ENCODE measurements around the gene CHN2.

CHN2 gene

DNA sequence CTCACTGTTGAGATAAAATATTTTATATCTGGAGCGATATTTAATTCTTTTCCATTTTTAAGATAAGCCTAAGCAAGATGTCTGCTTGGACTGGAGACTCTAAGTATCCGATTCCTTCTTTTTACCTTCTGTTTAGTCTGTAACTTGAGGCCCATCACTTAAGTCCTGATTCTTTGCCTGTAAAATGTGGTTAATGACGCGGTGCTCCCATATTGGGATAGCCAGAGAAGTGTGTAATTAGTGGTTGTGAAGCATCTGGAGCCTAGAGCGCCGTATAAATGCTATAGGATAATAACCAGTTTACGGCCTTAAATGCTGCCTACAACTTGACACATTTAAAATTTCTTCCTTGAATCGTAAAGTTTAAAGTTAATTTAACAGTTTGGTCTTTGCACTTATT, 132.9 kb downstream of the CHN2 start:
- Histone ChIP-seq H3K4me1 (ENCODE audit: control insufficient read depth, insufficient read depth, low read length) (peaks cover 7% of the 10 kb centered on the region; the same call in 1 of the 2 replicates), H3K36me3 (ENCODE audit: control insufficient read depth, insufficient read depth, low read length) (no peaks in the 10 kb centered on the region), H3K4me3 (ENCODE audit: low read depth, low read length) (no peak overlapping the region), H3K9me3 (ENCODE audit: control insufficient read depth, insufficient read depth, low read length) (no peaks in the 10 kb centered on the region), H3K27me3 (ENCODE audit: control insufficient read depth, insufficient read depth, low read length) (no peaks in the 10 kb centered on the region), H3K9ac (ENCODE audit: low read depth, low read length) (no peak overlapping the region), H3K27ac (ENCODE audit: low read depth, low read length) (no peak overlapping the region)

DNA sequence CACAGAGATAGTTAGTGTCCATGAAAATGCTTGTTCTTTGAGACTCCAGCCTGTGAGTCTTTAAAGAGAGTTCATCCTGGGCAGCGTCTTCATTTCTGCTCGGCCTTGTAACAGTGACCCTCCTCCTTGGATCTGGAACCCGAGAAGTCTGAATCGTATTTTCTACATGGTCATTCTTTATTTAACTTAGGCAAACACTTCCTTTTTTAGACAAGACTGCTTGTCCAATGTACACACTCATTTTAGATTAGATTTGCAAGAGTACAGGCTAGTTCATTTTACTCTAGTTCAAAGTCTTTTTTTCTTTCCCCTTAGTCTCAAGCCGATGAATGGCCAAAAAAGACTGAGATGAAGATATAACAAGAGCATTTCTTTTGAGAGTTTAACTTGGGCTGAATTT, 133.5 kb downstream of the CHN2 start:
- peaks cover 7% of the 10 kb centered on the region; the same call in 1 of the 2 replicates for H3K4me1 ChIP-seq (ENCODE audit: control insufficient read depth, insufficient read depth, low read length)
- no peaks in the 10 kb centered on the region for H3K36me3 ChIP-seq (ENCODE audit: control insufficient read depth, insufficient read depth, low read length)
- H3K4me3 ChIP-seq (ENCODE audit: low read depth, low read length), result no peak overlapping the region
- H3K27me3 ChIP-seq (ENCODE audit: control insufficient read depth, insufficient read depth, low read length), result no peaks in the 10 kb centered on the region
- H3K9me3 ChIP-seq (ENCODE audit: control insufficient read depth, insufficient read depth, low read length), result no peaks in the 10 kb centered on the region
- H3K27ac ChIP-seq (ENCODE audit: low read depth, low read length), result no peak overlapping the region
- H3K9ac ChIP-seq (ENCODE audit: low read depth, low read length), result no peak overlapping the region

DNA sequence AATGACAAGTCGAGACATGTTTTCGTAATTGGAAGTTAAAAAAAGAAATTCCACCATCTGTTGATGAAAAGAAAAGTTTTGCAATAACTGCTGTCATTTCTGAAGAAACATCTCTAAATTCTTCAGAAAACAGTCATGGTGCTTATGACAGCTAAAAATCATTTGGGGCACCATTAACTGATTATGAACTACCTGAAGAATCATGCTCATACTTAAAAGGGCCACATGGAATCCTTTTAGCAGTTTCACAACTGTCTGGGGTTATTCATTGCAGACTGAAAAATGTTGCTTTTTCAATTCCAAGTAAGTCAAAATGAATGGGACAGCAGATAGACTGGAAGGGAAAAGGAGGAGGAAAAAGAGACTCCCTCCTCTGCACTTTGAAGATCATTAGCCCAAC, 134.2 kb downstream of the CHN2 start:
- Histone ChIP-seq H3K4me1 (ENCODE audit: control insufficient read depth, insufficient read depth, low read length) (peaks cover 7% of the 10 kb centered on the region; the same call in 1 of the 2 replicates), H3K27ac (ENCODE audit: low read depth, low read length) (no peak overlapping the region), H3K4me3 (ENCODE audit: low read depth, low read length) (no peak overlapping the region), H3K36me3 (ENCODE audit: control insufficient read depth, insufficient read depth, low read length) (no peaks in the 10 kb centered on the region), H3K27me3 (ENCODE audit: control insufficient read depth, insufficient read depth, low read length) (no peaks in the 10 kb centered on the region), H3K9me3 (ENCODE audit: control insufficient read depth, insufficient read depth, low read length) (no peaks in the 10 kb centered on the region), H3K9ac (ENCODE audit: low read depth, low read length) (no peak overlapping the region)

DNA sequence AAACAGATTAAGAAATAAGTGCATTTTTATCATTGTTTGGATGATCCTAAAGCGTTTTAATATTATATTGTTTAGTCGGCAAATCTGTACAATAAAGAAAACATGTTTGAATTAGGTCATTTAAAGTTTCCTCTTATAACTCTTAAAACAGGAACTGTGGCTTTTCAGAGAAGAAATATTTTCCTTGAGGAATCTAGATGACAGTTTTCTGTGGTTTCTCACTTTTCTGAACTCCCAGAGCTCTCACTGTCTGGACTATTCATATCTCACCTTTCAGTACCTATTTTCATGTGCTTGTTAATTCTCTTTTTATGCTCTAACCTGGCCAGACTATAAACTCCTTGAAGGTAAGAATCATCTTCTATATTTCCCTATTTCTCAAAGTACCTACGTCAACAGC, 135.1 kb downstream of the CHN2 start:
- Histone ChIP-seq H3K27ac (ENCODE audit: low read depth, low read length) (no peak overlapping the region), H3K36me3 (ENCODE audit: control insufficient read depth, insufficient read depth, low read length) (no peaks in the 10 kb centered on the region), H3K9me3 (ENCODE audit: control insufficient read depth, insufficient read depth, low read length) (no peaks in the 10 kb centered on the region), H3K27me3 (ENCODE audit: control insufficient read depth, insufficient read depth, low read length) (no peaks in the 10 kb centered on the region), H3K4me1 (ENCODE audit: control insufficient read depth, insufficient read depth, low read length) (peaks cover 7% of the 10 kb centered on the region; the same call in 1 of the 2 replicates), H3K4me3 (ENCODE audit: low read depth, low read length) (no peak overlapping the region), H3K9ac (ENCODE audit: low read depth, low read length) (no peak overlapping the region)

DNA sequence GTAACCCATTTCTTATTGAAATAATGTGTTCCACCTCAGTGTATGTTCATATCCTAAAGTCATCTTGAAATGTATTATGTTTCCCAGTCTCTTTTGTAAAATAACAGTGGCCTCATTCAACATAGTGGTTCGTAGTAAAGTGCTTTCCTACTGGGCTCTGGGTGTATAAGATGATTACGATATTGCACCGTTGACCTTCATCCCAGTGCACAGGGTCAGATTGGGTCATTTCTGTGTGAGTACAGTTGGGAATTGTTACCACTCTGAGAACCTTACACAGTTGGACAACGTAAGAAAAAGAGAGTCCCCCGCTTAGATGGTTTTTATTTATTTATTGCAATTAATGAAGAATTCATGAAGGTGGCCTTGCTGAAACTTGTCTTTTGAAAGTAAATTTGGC, 135.6 kb downstream of the CHN2 start:
- peaks cover 6% of the 10 kb centered on the region; the same call in 1 of the 2 replicates for H3K4me1 ChIP-seq (ENCODE audit: control insufficient read depth, insufficient read depth, low read length)
- H3K9me3 ChIP-seq (ENCODE audit: control insufficient read depth, insufficient read depth, low read length), result no peaks in the 10 kb centered on the region
- no peak overlapping the region for H3K4me3 ChIP-seq (ENCODE audit: low read depth, low read length)
- H3K36me3 ChIP-seq (ENCODE audit: control insufficient read depth, insufficient read depth, low read length), result no peaks in the 10 kb centered on the region
- H3K9ac ChIP-seq (ENCODE audit: low read depth, low read length), result no peak overlapping the region
- H3K27me3 ChIP-seq (ENCODE audit: control insufficient read depth, insufficient read depth, low read length), result no peaks in the 10 kb centered on the region
- H3K27ac ChIP-seq (ENCODE audit: low read depth, low read length), result no peak overlapping the region

DNA sequence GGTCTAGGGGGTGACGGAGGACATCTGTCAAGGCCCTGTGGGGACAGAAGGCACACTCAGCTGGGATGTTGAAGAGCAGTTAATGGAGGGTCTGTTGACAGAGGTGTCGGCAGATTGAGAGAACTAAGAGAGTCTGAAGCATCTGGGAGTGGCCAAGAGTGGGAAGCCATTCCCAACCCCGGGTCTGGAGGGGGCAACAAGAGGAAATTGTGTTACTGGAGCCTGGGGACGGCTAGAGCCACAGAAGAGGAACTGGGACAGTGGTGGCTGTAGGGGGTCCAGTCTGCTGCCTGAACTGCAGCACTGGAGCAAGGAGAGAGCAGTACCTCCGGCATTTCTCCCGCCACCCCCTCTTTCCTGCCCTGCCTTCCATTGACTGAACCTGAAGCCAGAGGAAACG, 136.6 kb downstream of the CHN2 start:
- no peaks in the 10 kb centered on the region for H3K27me3 ChIP-seq (ENCODE audit: control insufficient read depth, insufficient read depth, low read length)
- H3K9me3 ChIP-seq (ENCODE audit: control insufficient read depth, insufficient read depth, low read length), result no peaks in the 10 kb centered on the region
- no peak overlapping the region for H3K4me3 ChIP-seq (ENCODE audit: low read depth, low read length)
- H3K4me1 ChIP-seq (ENCODE audit: control insufficient read depth, insufficient read depth, low read length), result no peaks in the 10 kb centered on the region
- H3K9ac ChIP-seq (ENCODE audit: low read depth, low read length), result no peak overlapping the region
- H3K36me3 ChIP-seq (ENCODE audit: control insufficient read depth, insufficient read depth, low read length), result no peaks in the 10 kb centered on the region; the same call in 1 of the 2 replicates
- no peak overlapping the region for H3K27ac ChIP-seq (ENCODE audit: low read depth, low read length)

DNA sequence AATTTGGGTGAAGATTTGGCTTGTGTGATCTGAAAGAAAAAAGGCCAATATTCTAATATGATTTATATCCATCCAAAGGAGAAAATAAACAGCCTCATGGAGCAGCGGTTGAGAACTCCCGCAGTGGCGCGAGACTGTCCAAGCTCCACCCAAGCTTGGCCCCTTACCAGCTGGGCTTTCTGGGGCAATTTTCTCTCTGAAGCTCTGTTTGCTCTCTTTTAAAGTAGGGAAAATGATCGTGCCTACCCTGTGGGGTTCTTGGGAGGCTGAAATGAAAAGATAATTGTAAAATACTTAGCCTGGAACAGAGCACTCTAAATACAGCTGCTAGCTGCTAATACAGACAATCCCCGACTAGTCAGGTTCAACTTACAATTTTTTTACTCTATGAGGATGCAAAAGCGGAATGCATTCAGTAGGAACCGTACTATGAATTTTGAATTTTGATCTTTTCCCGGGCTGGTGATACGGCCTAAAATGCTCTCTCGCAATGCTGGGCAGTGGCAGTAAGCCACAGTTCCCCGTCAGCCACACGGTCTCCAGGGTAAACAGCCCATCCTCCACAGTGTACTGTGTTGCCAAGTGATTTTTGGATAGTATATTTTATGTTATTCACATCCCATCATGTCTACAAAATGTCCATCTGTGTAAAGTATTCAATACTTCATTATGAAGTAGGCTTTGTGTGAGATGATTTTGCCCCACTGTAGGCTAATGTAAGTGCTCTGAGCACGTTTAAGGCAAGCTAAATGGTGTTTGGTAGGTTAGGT, 137.7 kb downstream of the CHN2 start:
- no peaks in the 10 kb centered on the region for H3K4me1 ChIP-seq (ENCODE audit: control insufficient read depth, insufficient read depth, low read length)

DNA sequence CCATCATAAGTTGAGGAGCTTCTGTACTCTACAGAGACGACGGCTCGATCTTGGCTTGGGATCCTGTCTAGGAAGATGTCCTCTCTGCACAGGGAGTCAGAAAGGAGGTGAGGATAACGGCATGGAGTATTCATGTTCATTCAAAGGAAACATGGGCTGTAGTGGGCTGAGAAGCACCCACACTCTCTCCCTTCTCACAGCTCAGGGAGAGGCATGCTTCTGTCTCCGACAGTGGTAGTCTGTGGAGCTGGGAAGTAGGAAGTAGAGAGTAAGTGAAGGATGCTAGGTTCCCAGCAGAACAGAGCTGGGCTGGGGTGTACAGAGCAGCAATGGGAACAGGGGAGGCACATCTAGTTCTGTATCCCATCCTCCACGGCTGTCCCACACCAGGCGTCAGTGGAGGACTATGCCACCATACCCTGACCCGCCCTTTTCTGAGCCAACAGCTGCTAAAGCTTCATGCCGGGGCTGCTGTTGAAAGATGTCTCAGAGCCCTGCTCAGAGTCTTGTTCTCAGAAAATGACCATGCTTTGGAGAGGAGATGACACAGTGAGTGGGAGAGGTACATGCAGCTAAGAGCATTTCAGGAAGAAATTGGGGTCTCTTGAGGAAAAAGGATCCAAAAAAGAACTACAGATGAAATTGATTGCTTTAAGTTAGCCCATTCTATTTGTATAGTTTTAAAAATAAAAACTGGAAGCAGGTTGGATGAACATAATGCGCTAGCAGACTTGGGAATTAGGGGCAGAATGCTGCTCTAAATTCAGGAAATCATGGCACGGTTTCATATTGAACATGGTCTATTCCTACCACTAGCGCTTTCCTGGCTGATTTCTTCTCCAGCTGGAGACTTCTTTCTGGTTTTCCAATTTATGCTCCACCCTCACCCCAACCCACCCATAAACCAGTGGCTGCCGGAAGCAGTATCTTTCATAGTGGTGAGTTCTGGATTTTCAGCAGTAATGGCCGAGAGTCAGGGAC, 138.6 kb downstream of the CHN2 start:
- no peaks in the 10 kb centered on the region for H3K27me3 ChIP-seq (ENCODE audit: control insufficient read depth, insufficient read depth, low read length)
- no peaks in the 10 kb centered on the region for H3K9me3 ChIP-seq (ENCODE audit: control insufficient read depth, insufficient read depth, low read length)
- H3K4me1 ChIP-seq (ENCODE audit: control insufficient read depth, insufficient read depth, low read length), result no peaks in the 10 kb centered on the region
- no peak overlapping the region for H3K27ac ChIP-seq (ENCODE audit: low read depth, low read length)
- no peak overlapping the region for H3K9ac ChIP-seq (ENCODE audit: low read depth, low read length)
- H3K4me3 ChIP-seq (ENCODE audit: low read depth, low read length), result no peak overlapping the region
- no peaks in the 10 kb centered on the region; the same call in 1 of the 2 replicates for H3K36me3 ChIP-seq (ENCODE audit: control insufficient read depth, insufficient read depth, low read length)

More for the DNA sequence above, 137.7 kb downstream of the CHN2 start:
- Histone ChIP-seq H3K27ac (ENCODE audit: low read depth, low read length) (no peak overlapping the region), H3K4me3 (ENCODE audit: low read depth, low read length) (no peak overlapping the region), H3K36me3 (ENCODE audit: control insufficient read depth, insufficient read depth, low read length) (no peaks in the 10 kb centered on the region; the same call in 1 of the 2 replicates), H3K9ac (ENCODE audit: low read depth, low read length) (no peak overlapping the region), H3K27me3 (ENCODE audit: control insufficient read depth, insufficient read depth, low read length) (no peaks in the 10 kb centered on the region), H3K9me3 (ENCODE audit: control insufficient read depth, insufficient read depth, low read length) (no peaks in the 10 kb centered on the region)

DNA sequence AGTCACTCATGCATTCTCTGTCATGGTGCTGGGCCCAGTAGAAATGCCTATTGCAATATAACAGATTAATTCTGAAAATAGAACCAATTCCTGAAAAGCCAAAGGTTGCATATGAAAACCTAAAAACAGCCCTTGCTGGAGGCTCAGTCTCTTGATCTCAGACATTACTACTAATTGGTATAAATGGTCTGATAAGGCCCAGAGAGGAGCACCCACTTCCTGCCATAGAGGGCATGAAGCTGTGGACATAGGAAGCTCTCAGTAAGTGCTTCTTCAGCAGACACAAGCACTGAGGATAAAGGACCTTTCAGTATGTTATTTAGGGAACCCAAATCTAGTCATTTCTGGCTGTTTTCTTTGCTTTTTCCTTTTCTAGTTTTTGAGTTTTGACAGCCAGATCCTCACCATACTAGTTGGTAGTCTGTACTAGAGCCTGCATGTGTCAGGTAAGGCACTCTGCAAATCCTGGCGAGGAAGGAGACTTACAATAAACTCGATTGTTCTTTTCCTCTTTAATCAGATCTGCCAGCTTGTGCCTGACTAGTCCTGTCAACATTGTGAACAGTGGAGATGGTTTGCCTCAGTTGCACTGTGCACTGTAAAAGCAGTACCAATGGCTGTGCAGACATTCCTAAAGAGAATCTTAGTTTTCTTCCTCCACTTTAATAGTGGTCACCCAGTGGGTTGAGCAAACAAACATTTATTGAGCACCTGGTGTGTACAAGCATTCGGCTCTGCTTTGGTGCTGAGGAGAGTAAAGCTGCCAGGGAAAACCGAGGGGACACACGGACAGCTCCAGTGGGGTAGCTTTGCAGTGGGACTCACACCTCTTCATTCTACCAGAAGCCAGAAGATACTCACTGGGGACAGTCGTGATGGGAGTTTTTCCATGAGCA, 140.9 kb downstream of the CHN2 start:
- Histone ChIP-seq H3K9ac (ENCODE audit: low read depth, low read length) (no peak overlapping the region), H3K4me1 (ENCODE audit: control insufficient read depth, insufficient read depth, low read length) (no peaks in the 10 kb centered on the region)

DNA sequence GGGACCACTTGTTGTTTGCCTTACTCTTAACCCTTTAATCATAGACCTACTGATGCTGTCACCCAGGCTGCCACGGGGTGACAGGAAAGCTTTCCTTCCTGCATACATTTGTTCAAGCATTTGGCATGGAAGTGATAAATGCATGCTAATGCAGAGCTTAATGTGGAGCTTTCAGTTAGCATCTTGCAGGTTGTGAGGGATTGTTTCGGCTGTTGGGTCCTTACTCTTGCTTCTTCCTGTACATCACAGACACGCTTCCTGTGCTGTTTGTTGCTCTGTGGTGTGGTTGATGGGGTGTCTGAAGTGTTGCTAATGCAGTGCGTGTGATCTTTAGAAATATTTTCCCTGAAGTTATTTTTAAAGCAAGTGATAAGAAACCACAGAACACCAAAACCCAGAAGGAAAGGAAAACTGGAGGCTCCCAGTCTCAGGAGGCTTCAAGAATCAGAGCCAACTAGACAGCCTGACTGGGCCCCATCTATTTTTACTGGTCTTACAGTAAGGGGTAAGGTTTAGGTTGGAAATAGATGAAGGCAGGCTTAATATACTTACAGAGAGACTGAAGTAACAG, 143.1 kb downstream of the CHN2 start:
- Histone ChIP-seq H3K27ac (ENCODE audit: low read depth, low read length) (no peak overlapping the region), H3K36me3 (ENCODE audit: control insufficient read depth, insufficient read depth, low read length) (no peaks in the 10 kb centered on the region; the same call in 1 of the 2 replicates)

More for the DNA sequence above, 140.9 kb downstream of the CHN2 start:
- Histone ChIP-seq H3K27ac (ENCODE audit: low read depth, low read length) (no peak overlapping the region), H3K27me3 (ENCODE audit: control insufficient read depth, insufficient read depth, low read length) (no peaks in the 10 kb centered on the region), H3K4me3 (ENCODE audit: low read depth, low read length) (no peak overlapping the region), H3K9me3 (ENCODE audit: control insufficient read depth, insufficient read depth, low read length) (no peaks in the 10 kb centered on the region), H3K36me3 (ENCODE audit: control insufficient read depth, insufficient read depth, low read length) (no peaks in the 10 kb centered on the region; the same call in 1 of the 2 replicates)

More for the DNA sequence above, 143.1 kb downstream of the CHN2 start:
- no peak overlapping the region for H3K4me3 ChIP-seq (ENCODE audit: low read depth, low read length)
- no peaks in the 10 kb centered on the region for H3K27me3 ChIP-seq (ENCODE audit: control insufficient read depth, insufficient read depth, low read length)
- no peaks in the 10 kb centered on the region for H3K9me3 ChIP-seq (ENCODE audit: control insufficient read depth, insufficient read depth, low read length)
- 0 out of 2 replicates have a peak, but pooled peaks cover under 1% of the 10 kb centered on the region for H3K4me1 ChIP-seq (ENCODE audit: control insufficient read depth, insufficient read depth, low read length)
- H3K9ac ChIP-seq (ENCODE audit: low read depth, low read length), result no peak overlapping the region

Measured in HUES48 (cell line).